ENCODE data around the gene MT1B.

The MT1B gene
- 0 to 0.11 (median 0) reads per million in 17 experiments for total RNA-seq

- no peak for DNase-seq
These were observed at the start of gene MT1B for GRCh38 chr16:56651586-56651985. TSS of gene MT1B (plus strand) at chr16:56651886. CDS start at chr16:56651954, 68 bp downstream.

- peak; percentile 47 to 74 (median 71) for DNase-seq
These were observed 48.1 kb upstream of the MT1B start for GRCh38 chr16:56603589-56603988.

- DNase-seq = no peak
These were observed 46.7 kb upstream of the MT1B start for GRCh38 chr16:56604966-56605365.

GRCh38 chr16:56605475-56605874, 46.2 kb upstream of the MT1B start:
- DNase-seq = no peak

- no peak for DNase-seq
These were observed 45.6 kb upstream of the MT1B start for GRCh38 chr16:56606071-56606475.

GRCh38 chr16:56606476-56607108, 45.1 kb upstream of the MT1B start:
- DNase-seq = no peak

- DNase-seq = peak in 3 of 4 experiments; percentile 40 to 53 (median 49)
These were observed 44.5 kb upstream of the MT1B start for GRCh38 chr16:56607109-56607618.

GRCh38 chr16:56607675-56608042, 44.0 kb upstream of the MT1B start:
- no peak for DNase-seq

- DNase-seq = peak; percentile 98 to 99 (median 98)
These were observed 43.4 kb upstream of the MT1B start, which contains the start of gene MT2A for GRCh38 chr16:56608043-56608875. TSS of gene MT2A (plus strand) at chr16:56608584. CDS start at chr16:56608656, 72 bp downstream.

- DNase-seq = peak in 1 of 4 experiments; percentile 16
These were observed 42.7 kb upstream of the MT1B start for GRCh38 chr16:56608876-56609462.

GRCh38 chr16:56609463-56609921, 42.2 kb upstream of the MT1B start:
- peak; percentile 93 to 99 (median 96) for DNase-seq

- peak; percentile 90 to 96 (median 94) for DNase-seq
These were observed 41.6 kb upstream of the MT1B start for GRCh38 chr16:56610017-56610608.

- DNase-seq = no peak
These were observed 41.0 kb upstream of the MT1B start for GRCh38 chr16:56610609-56611111.

GRCh38 chr16:56611281-56611833, 40.3 kb upstream of the MT1B start:
- DNase-seq = peak in 2 of 4 experiments; percentile 37 to 59

GRCh38 chr16:56613706-56614105, 38.0 kb upstream of the MT1B start:
- no peak for DNase-seq

GRCh38 chr16:56614549-56614991, 37.1 kb upstream of the MT1B start:
- no peak for DNase-seq

- DNase-seq = no peak
These were observed 36.3 kb upstream of the MT1B start for GRCh38 chr16:56615353-56615752.

- no peak for DNase-seq
These were observed 35.0 kb upstream of the MT1B start for GRCh38 chr16:56616608-56617211.

- DNase-seq = peak in 3 of 4 experiments; percentile 34 to 55 (median 53)
These were observed 34.2 kb upstream of the MT1B start for GRCh38 chr16:56617212-56618085.

- DNase-seq = no peak
These were observed 33.5 kb upstream of the MT1B start for GRCh38 chr16:56618138-56618537.
